ENCODE results near the gene HS1BP3. TPM values are rescaled to one million over a fixed set of nuclear protein-coding genes. Genes with fewer than 3 reads are reported as not detected.

The HS1BP3 gene
- total and polyA plus RNA-seq, 9 of the 15 experiments (the other 6 are each of a cell fraction or from before 2014, with no cell fraction given): 0.41 to 8.3 (median 5.9) TPM

DNA sequence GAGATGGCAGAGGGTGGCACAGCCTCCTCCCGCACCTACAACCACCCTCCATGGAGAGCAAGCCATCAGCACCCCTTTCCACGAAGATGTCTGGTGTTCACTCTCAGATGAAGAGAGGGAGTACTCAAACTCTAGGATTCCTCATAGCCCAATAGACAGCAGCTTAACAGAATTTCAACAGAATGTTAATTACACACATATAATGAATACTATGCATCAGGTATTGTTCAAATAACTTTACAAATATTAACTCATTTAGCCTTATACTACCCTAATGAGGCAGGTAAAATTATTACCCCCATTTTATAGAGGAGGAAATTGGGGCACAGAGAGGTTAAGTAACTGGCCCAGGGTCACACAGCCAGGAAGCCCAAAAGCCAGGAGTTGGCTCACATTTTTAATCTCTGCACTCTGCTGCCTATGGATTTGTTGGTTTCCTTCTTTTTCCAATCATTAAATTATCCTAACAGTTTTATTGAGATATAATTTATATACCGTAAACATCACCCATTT is 39.0 kb downstream of the HS1BP3 start:
- 67% methylated on average over 3 of the region's 3 CpGs for WGBS (ENCODE audit: insufficient coverage, low coverage, missing lambda C conversion rate)
- in situ Hi-C loops (cut with MboI): no loop called here
- Histone ChIP-seq H3K9ac (ENCODE audit: insufficient read depth in 1 of 2, low read depth in 2 of 2, low read length in 2 of 2) (peak overlapping the region in 1 of 2 experiments; percentile 72; a peak in 2 of 4 replicates), H3K79me2 (ENCODE audit: control insufficient read depth, insufficient read depth, low read length) (no peaks in the 10 kb centered on the region), H4K20me1 (replicated peaks; ENCODE audit: control insufficient read depth, insufficient read depth, low read length) (no peaks in the 10 kb centered on the region), H2AFZ (ENCODE audit: low read depth, low read length) (peak overlapping the region; percentile 70), H3K27me3 (ENCODE audit: control insufficient read depth in 2 of 2, insufficient read depth in 2 of 2, low read length in 2 of 2) (no peaks in the 10 kb centered on the region), H3K4me1 (replicated peaks in 1 of 2; ENCODE audit: control insufficient read depth in 2 of 2, insufficient read depth in 2 of 2, low read length in 2 of 2) (peaks cover 9 to 28% of the 10 kb centered on the region in 2 experiments; a peak in 4 of 5 replicates), H3K4me3 (no peak overlapping the region), H3K27ac (ENCODE audit: extremely low read depth, low read depth, low read length) (no peak overlapping the region), H3K9me1 (ENCODE audit: control insufficient read depth, insufficient read depth, low read length) (no peaks in the 10 kb centered on the region), H3K9me3 (replicated peaks; ENCODE audit: control insufficient read depth, insufficient read depth, low read depth, low read length) (no peaks in the 10 kb centered on the region), H3K4me2 (ENCODE audit: insufficient read depth, low read length) (no peak overlapping the region), H3K36me3 (ENCODE audit: control insufficient read depth, insufficient read depth, low read length) (no peaks in the 10 kb centered on the region)
- ATAC-seq: no peak
- no TSS peak for BruUV-seq (replicated peaks)
- FAIRE-seq: no peak
- ChIA-PET CTCF (ENCODE audit: low intra/inter-chr PET ratio) (no interaction called here), POLR2A (interaction anchor here (0.6 to 0.8 kb wide), 2 partner anchors 9 to 73 kb away, joined by 3 to 4 read pairs; no protein-coding TSS in a partner anchor)
- DNase-seq (ENCODE audit: extremely low read depth in 1 of 4, low spot score in 3 of 4): no peak
- intact Hi-C loops (cut with micrococcal nuclease): no loop called here
- TF ChIP-seq SMARCB1 (IDR thresholded peaks at IDR 0.05; ENCODE audit: insufficient read length, low read depth): no peak
- TF ChIP-seq ZBTB17 (CRISPR knock-in tag; IDR thresholded peaks at IDR 0.05): no peak
- no peak for TF ChIP-seq GTF2E2 (tag; IDR thresholded peaks at IDR 0.05)
- TF ChIP-seq TEAD1 (CRISPR knock-in tag; IDR thresholded peaks at IDR 0.05): 0 out of 4 replicates have a peak, but pooled peaks of 1 of the 2 experiments have one; percentile 7
- no peak for TF ChIP-seq ZNF384 (IDR thresholded peaks at IDR 0.05; ENCODE audit: low read depth, low read length)
- peak; percentile 99 for TF ChIP-seq RBM25 (IDR thresholded peaks at IDR 0.05; ENCODE audit: low read depth, low read length, severe bottlenecking)
- TF ChIP-seq, protein P1, sequence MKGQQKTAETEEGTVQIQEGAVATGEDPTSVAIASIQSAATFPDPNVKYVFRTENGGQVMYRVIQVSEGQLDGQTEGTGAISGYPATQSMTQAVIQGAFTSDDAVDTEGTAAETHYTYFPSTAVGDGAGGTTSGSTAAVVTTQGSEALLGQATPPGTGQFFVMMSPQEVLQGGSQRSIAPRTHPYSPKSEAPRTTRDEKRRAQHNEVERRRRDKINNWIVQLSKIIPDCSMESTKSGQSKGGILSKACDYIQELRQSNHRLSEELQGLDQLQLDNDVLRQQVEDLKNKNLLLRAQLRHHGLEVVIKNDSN (CRISPR knock-in tag; IDR thresholded peaks at IDR 0.05): no peak
- TF ChIP-seq BCOR (IDR thresholded peaks at IDR 0.05): peak; percentile 84
- no peak for TF ChIP-seq ILF3 (IDR thresholded peaks at IDR 0.05; ENCODE audit: borderline replicate concordance)
- no peak for TF ChIP-seq SMAD4 (CRISPR knock-in tag; conservative IDR thresholded peaks at IDR 0.05)
- TF ChIP-seq ZFP36 (IDR thresholded peaks at IDR 0.05; ENCODE audit: low read depth, low read length, partially characterized antibody): peak; percentile 87
- no peak for TF ChIP-seq POLR3A (IDR thresholded peaks at IDR 0.05; ENCODE audit: borderline replicate concordance, extremely low read depth, insufficient read depth, insufficient read length)
- no peak for TF ChIP-seq ZNF217 (CRISPR knock-in tag; IDR thresholded peaks at IDR 0.05)
- no peak for TF ChIP-seq CTCFL (IDR thresholded peaks at IDR 0.05; ENCODE audit: borderline replicate concordance, insufficient read depth, low read depth, low read length, poor library complexity, severe bottlenecking)
- no peak for TF ChIP-seq FOXA1 (IDR thresholded peaks at IDR 0.05; ENCODE audit: borderline replicate concordance)
- TF ChIP-seq MAX (CRISPR knock-in tag; IDR thresholded peaks at IDR 0.05): no peak
- no peak for TF ChIP-seq RBM39 (optimal IDR thresholded peaks at IDR 0.05; ENCODE audit: low read depth, low read length)
- peak in 1 of 2 experiments; percentile 61; a peak in 1 of 4 replicates for TF ChIP-seq KDM1A (IDR thresholded peaks at IDR 0.05)
- no peak for TF ChIP-seq SMC3 (conservative IDR thresholded peaks at IDR 0.05; ENCODE audit: insufficient read depth, low read depth, low read length)
- TF ChIP-seq HNRNPUL1 (IDR thresholded peaks at IDR 0.05; ENCODE audit: low read length): no peak
- TF ChIP-seq ZNF707 (CRISPR knock-in tag; conservative IDR thresholded peaks at IDR 0.05): no peak
- TF ChIP-seq ZNF165 (CRISPR knock-in tag; IDR thresholded peaks at IDR 0.05; ENCODE audit: borderline replicate concordance): no peak
